ENCODE results near the gene GBP4.

Gene GBP4

DNA sequence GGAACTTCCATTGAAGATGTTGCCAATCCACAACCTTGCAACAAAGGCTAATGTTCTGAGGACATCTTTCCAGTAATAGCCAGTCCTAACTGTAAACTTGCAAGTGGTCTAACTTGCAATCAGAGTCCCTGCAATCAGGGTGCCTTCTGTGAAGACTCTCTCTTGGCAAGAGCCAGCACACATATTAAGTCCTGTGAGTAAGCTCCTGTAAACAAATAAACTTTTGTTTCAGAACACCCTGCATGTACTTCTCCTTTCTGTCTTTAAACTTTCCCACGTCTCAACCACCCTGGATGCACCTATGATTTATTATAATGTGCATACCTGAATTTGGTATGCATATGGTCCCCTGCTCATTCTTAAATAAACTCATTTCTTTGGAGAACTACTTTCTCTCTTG lies 32.0 kb downstream of the GBP4 start (continued):
- no peak for TF ChIP-seq ZNF792 (tag by site-specific recombination; IDR thresholded peaks at IDR 0.05)
- TF ChIP-seq ZNF274 (IDR thresholded peaks at IDR 0.05; ENCODE audit: low read length), result no peak
- no peak for TF ChIP-seq ZNF274 (tag by site-specific recombination; IDR thresholded peaks at IDR 0.05; ENCODE audit: borderline replicate concordance)
- TF ChIP-seq ZNF704 (tag by site-specific recombination; IDR thresholded peaks at IDR 0.05), result no peak

GRCh38 chr1:89165811-89166210 lies 32.9 kb downstream of the GBP4 start:
- no peak overlapping the region for H3K27ac ChIP-seq (ENCODE audit: extremely low read depth, low read depth, low read length)
- POLR2A ChIA-PET, result no interaction called here
- CTCF ChIA-PET, result no interaction called here
- TF ChIP-seq ZNF175 (tag by site-specific recombination; IDR thresholded peaks at IDR 0.05) (no peak), ZBTB20 (tag by site-specific recombination; IDR thresholded peaks at IDR 0.05) (no peak), ZFP41 (tag by site-specific recombination; IDR thresholded peaks at IDR 0.05; ENCODE audit: borderline replicate concordance) (no peak), ZNF274 (IDR thresholded peaks at IDR 0.05; ENCODE audit: low read length) (no peak), ZNF274 (tag by site-specific recombination; IDR thresholded peaks at IDR 0.05; ENCODE audit: borderline replicate concordance) (no peak), ZNF292 (tag by site-specific recombination; IDR thresholded peaks at IDR 0.05; ENCODE audit: borderline replicate concordance, low read depth) (no peak), ZNF157 (tag by site-specific recombination; IDR thresholded peaks at IDR 0.05) (no peak), ZNF747 (tag by site-specific recombination; IDR thresholded peaks at IDR 0.05) (no peak), ZNF423 (tag by site-specific recombination; IDR thresholded peaks at IDR 0.05) (no peak), ZFP3 (tag by site-specific recombination; IDR thresholded peaks at IDR 0.05; ENCODE audit: low read depth) (no peak)
- H3K4me1 ChIP-seq (ENCODE audit: control insufficient read depth, insufficient read depth, low read length), result no peaks in the 10 kb centered on the region
- H3K4me3 ChIP-seq (ENCODE audit: low read depth, low read length), result no peak overlapping the region
- no peaks in the 10 kb centered on the region for H3K9me3 ChIP-seq (ENCODE audit: control insufficient read depth, insufficient read depth, low read depth, low read length)
- H3K36me3 ChIP-seq (ENCODE audit: control insufficient read depth in 2 of 2, insufficient read depth in 1 of 2, low read length in 2 of 2), result no peaks in the 10 kb centered on the region

- TF ChIP-seq ZFP41 (tag by site-specific recombination; IDR thresholded peaks at IDR 0.05; ENCODE audit: borderline replicate concordance), result no peak
- TF ChIP-seq, protein P1, sequence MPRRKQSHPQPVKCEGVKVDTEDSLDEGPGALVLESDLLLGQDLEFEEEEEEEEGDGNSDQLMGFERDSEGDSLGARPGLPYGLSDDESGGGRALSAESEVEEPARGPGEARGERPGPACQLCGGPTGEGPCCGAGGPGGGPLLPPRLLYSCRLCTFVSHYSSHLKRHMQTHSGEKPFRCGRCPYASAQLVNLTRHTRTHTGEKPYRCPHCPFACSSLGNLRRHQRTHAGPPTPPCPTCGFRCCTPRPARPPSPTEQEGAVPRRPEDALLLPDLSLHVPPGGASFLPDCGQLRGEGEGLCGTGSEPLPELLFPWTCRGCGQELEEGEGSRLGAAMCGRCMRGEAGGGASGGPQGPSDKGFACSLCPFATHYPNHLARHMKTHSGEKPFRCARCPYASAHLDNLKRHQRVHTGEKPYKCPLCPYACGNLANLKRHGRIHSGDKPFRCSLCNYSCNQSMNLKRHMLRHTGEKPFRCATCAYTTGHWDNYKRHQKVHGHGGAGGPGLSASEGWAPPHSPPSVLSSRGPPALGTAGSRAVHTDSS (tag by site-specific recombination; IDR thresholded peaks at IDR 0.05), result no peak
- TF ChIP-seq ZFP37 (tag by site-specific recombination; IDR thresholded peaks at IDR 0.05), result no peak
- no peak for TF ChIP-seq HOXD13 (CRISPR knock-in tag; IDR thresholded peaks at IDR 0.05; ENCODE audit: borderline replicate concordance)
- no peak for TF ChIP-seq ZNF221 (tag by site-specific recombination; IDR thresholded peaks at IDR 0.05; ENCODE audit: borderline replicate concordance)
- TF ChIP-seq ZNF558 (tag by site-specific recombination; IDR thresholded peaks at IDR 0.05), result no peak
- no peak for TF ChIP-seq ZNF302 (tag by site-specific recombination; IDR thresholded peaks at IDR 0.05; ENCODE audit: low read depth)
- no peak for TF ChIP-seq MZF1 (tag by site-specific recombination; IDR thresholded peaks at IDR 0.05; ENCODE audit: borderline replicate concordance)
- no peak for TF ChIP-seq ZEB2 (tag by site-specific recombination; IDR thresholded peaks at IDR 0.05)
- no peak for TF ChIP-seq ZNF423 (tag by site-specific recombination; IDR thresholded peaks at IDR 0.05)
- TF ChIP-seq ZNF791 (tag by site-specific recombination; IDR thresholded peaks at IDR 0.05), result no peak
- no peak for TF ChIP-seq ZNF629 (tag by site-specific recombination; IDR thresholded peaks at IDR 0.05)
- no peak for TF ChIP-seq SP7 (tag by site-specific recombination; IDR thresholded peaks at IDR 0.05)
- TF ChIP-seq ZNF175 (tag by site-specific recombination; IDR thresholded peaks at IDR 0.05), result no peak
- no peak for TF ChIP-seq KLF17 (tag by site-specific recombination; IDR thresholded peaks at IDR 0.05)
- no peak for TF ChIP-seq ZNF704 (tag by site-specific recombination; IDR thresholded peaks at IDR 0.05)
- no peaks in the 10 kb centered on the region for H3K36me3 ChIP-seq (ENCODE audit: control insufficient read depth in 2 of 2, insufficient read depth in 1 of 2, low read length in 2 of 2)
- POLR2A ChIA-PET, result no interaction called here
- H3K4me3 ChIP-seq (ENCODE audit: low read depth, low read length), result no peak overlapping the region
- H3K27ac ChIP-seq (ENCODE audit: extremely low read depth, low read depth, low read length), result no peak overlapping the region
- H3K4me1 ChIP-seq (ENCODE audit: control insufficient read depth, insufficient read depth, low read length), result no peaks in the 10 kb centered on the region
- CTCF ChIA-PET, result interaction anchor here (0.6 kb wide), 1 partner anchor 305 kb away, joined by 4 read pairs; no protein-coding TSS in a partner anchor
- H3K9me3 ChIP-seq (ENCODE audit: control insufficient read depth, insufficient read depth, low read depth, low read length), result no peaks in the 10 kb centered on the region
Measured at GRCh38 chr1:89151047-89151446, 47.7 kb downstream of the GBP4 start.
